ENCODE data around the gene SLC22A3.

DNA sequence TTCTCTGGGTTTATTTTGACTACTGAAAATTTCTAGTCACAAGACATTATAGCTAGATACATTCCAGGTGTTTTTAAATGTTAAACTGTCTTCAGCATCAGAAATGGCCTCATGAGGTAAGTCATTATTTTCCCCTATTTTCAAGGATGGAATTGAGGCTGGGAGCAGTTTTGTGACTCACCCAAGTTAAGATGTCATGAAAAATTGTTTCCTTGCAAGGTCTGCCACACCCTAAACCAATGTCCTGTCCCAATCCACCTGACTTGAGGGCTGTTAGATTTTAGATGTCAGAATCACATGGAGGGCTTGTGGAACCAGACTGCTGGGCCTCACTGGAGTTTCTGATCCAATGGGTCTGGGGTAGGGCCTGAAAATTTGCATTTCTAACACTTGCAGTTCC lies 16.9 kb downstream of the SLC22A3 start:
- TF ChIP-seq YY1 (IDR thresholded peaks at IDR 0.05; ENCODE audit: insufficient read depth, insufficient read length) (no peak), SUZ12 (IDR thresholded peaks at IDR 0.05; ENCODE audit: extremely low read depth, insufficient read depth, insufficient read length) (no peak), ZNF274 (IDR thresholded peaks at IDR 0.05; ENCODE audit: low read depth, low read length) (no peak)
